ENCODE results near the gene SLC25A25. TPM values are rescaled to one million over a fixed set of nuclear protein-coding genes. Genes with fewer than 3 reads are reported as not detected.

The SLC25A25 gene
- total RNA-seq, 1 donor from 2014 or later = 8.5 TPM

GRCh38 chr9:128055344-128056040 lies 12.5 kb upstream of the SLC25A25 start:
- Histone ChIP-seq H3K9ac (no peak overlapping the region), H3K4me3 (no peak overlapping the region), H2AFZ (replicated peaks) (peak overlapping the region; percentile 84), H3K9me3 (ENCODE audit: low read depth) (no peaks in the 10 kb centered on the region), H4K20me1 (ENCODE audit: low read depth) (no peaks in the 10 kb centered on the region), H3K79me2 (ENCODE audit: low read depth) (no peaks in the 10 kb centered on the region), H3K36me3 (no peaks in the 10 kb centered on the region), H3K4me2 (peak overlapping the region; percentile 38), H3K4me1 (peaks cover 25% of the 10 kb centered on the region), H3K27ac (no peak overlapping the region), H3F3A (ENCODE audit: low read depth) (peaks cover 30% of the 10 kb centered on the region), H3K27me3 (no peaks in the 10 kb centered on the region)
- Mint-ChIP-seq H3K27me3 (ENCODE audit: insufficient read depth, low read depth) (peaks cover 3% of the 10 kb centered on the region), H3K27ac (peak overlapping the region; percentile 96), H3K4me3 (no peak overlapping the region), H3K36me3 (no peaks in the 10 kb centered on the region), H3K4me1 (peaks cover 38% of the 10 kb centered on the region), H3K9me3 (no peaks in the 10 kb centered on the region)
- peak; percentile 28 for DNase-seq (ENCODE audit: low spot score)
- TF ChIP-seq EZH2phosphoT487 (IDR thresholded peaks at IDR 0.05) = no peak
- no peak for TF ChIP-seq EZH2 (IDR thresholded peaks at IDR 0.05)
- TF ChIP-seq CTCF (IDR thresholded peaks at IDR 0.05) = no peak

GRCh38 chr9:128056086-128056485 lies 11.9 kb upstream of the SLC25A25 start:
- H3K4me3 ChIP-seq = no peak overlapping the region
- no peak for TF ChIP-seq EZH2phosphoT487 (IDR thresholded peaks at IDR 0.05)
- no peak for TF ChIP-seq CTCF (IDR thresholded peaks at IDR 0.05)
- TF ChIP-seq EZH2 (IDR thresholded peaks at IDR 0.05) = no peak
- H3K27me3 Mint-ChIP-seq (ENCODE audit: insufficient read depth, low read depth) = peaks cover 3% of the 10 kb centered on the region
- H3F3A ChIP-seq (ENCODE audit: low read depth) = peaks cover 30% of the 10 kb centered on the region
- no peaks in the 10 kb centered on the region for H3K36me3 ChIP-seq
- H4K20me1 ChIP-seq (ENCODE audit: low read depth) = no peaks in the 10 kb centered on the region
- H3K79me2 ChIP-seq (ENCODE audit: low read depth) = no peaks in the 10 kb centered on the region
- H3K4me1 Mint-ChIP-seq = peaks cover 34% of the 10 kb centered on the region
- no peaks in the 10 kb centered on the region for H3K27me3 ChIP-seq
- peaks cover 25% of the 10 kb centered on the region for H3K4me1 ChIP-seq
- no peak overlapping the region for H3K27ac Mint-ChIP-seq
- H3K9ac ChIP-seq = no peak overlapping the region
- no peak overlapping the region for H3K27ac ChIP-seq
- no peaks in the 10 kb centered on the region for H3K9me3 ChIP-seq (ENCODE audit: low read depth)
- peak overlapping the region; percentile 38 for H3K4me2 ChIP-seq
- H3K4me3 Mint-ChIP-seq = no peak overlapping the region
- peaks cover under 1% of the 10 kb centered on the region for H3K36me3 Mint-ChIP-seq
- DNase-seq (ENCODE audit: low spot score) = no peak
- H3K9me3 Mint-ChIP-seq = no peaks in the 10 kb centered on the region
- peak overlapping the region; percentile 84 for H2AFZ ChIP-seq (replicated peaks)

- Mint-ChIP-seq H3K27me3 (ENCODE audit: insufficient read depth, low read depth) (peaks cover 5% of the 10 kb centered on the region), H3K27ac (peak overlapping the region; percentile 62), H3K9me3 (no peaks in the 10 kb centered on the region), H3K4me3 (peak overlapping the region; percentile 21), H3K36me3 (peaks cover 2% of the 10 kb centered on the region), H3K4me1 (peaks cover 34% of the 10 kb centered on the region)
- TF ChIP-seq EZH2 (IDR thresholded peaks at IDR 0.05) (no peak), EZH2phosphoT487 (IDR thresholded peaks at IDR 0.05) (no peak), CTCF (IDR thresholded peaks at IDR 0.05) (no peak)
- H3K4me2 ChIP-seq = peak overlapping the region; percentile 56
- H3K36me3 ChIP-seq = no peaks in the 10 kb centered on the region
- H3K9me3 ChIP-seq (ENCODE audit: low read depth) = no peaks in the 10 kb centered on the region
- H4K20me1 ChIP-seq (ENCODE audit: low read depth) = no peaks in the 10 kb centered on the region
- DNase-seq (ENCODE audit: low spot score) = peak; percentile 49
- H3K27me3 ChIP-seq = no peaks in the 10 kb centered on the region
- H3K9ac ChIP-seq = no peak overlapping the region
- H3K4me1 ChIP-seq = peaks cover 25% of the 10 kb centered on the region
- no peak overlapping the region for H3K27ac ChIP-seq
- H3K4me3 ChIP-seq = no peak overlapping the region
- no peak overlapping the region for H2AFZ ChIP-seq (replicated peaks)
- H3F3A ChIP-seq (ENCODE audit: low read depth) = peaks cover 30% of the 10 kb centered on the region
- H3K79me2 ChIP-seq (ENCODE audit: low read depth) = no peaks in the 10 kb centered on the region
These were observed 10.9 kb upstream of the SLC25A25 start for GRCh38 chr9:128056887-128057723.
